Measurements from ENCODE around the gene RARB.

RARB gene

DNA sequence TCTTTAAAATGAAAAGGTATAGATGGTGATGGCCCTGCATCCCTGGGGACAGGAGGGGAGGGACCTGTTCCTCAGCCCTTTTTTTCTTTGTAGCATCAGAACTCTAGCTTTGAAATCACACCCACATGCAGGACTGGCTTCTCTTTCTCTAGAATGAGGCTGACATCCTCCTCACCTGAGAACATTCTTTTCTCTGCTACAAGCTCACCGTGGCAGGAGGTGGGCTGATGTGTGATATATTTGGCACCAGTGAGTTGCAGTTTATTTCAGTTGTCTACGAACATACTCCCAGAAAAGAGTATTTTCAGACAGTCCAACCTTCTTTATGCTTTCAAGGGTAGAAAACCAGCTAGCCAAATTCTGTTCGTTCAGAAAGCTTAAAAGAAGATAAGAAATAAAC, 43.6 kb upstream of the RARB start:
- no peak overlapping the region for H3K4me3 ChIP-seq (ENCODE audit: low read length)
- H3K27me3 ChIP-seq (ENCODE audit: low read depth, low read length): 0 out of 2 replicates have a peak, but pooled peaks cover 3% of the 10 kb centered on the region
- no peaks in the 10 kb centered on the region for H3K9me3 ChIP-seq (ENCODE audit: insufficient read depth, low read length)
- no peaks in the 10 kb centered on the region for H3K36me3 ChIP-seq (replicated peaks; ENCODE audit: low read depth, low read length)
- no peaks in the 10 kb centered on the region for H3K4me1 ChIP-seq (ENCODE audit: low read length)
- H3K79me2 ChIP-seq (ENCODE audit: low read length): no peaks in the 10 kb centered on the region
- no peak overlapping the region for H3K4me2 ChIP-seq (ENCODE audit: low read length)
- H2AFZ ChIP-seq (ENCODE audit: low read depth, low read length): no peak overlapping the region
- no peaks in the 10 kb centered on the region for H4K20me1 ChIP-seq (ENCODE audit: insufficient read depth, low read length)
- H3K27ac ChIP-seq (ENCODE audit: low read length): no peak overlapping the region
- H3K9ac ChIP-seq (ENCODE audit: low read length): no peak overlapping the region
- TF ChIP-seq EZH2phosphoT487 (IDR thresholded peaks at IDR 0.05; ENCODE audit: low read depth): no peak
- TF ChIP-seq, protein P1, sequence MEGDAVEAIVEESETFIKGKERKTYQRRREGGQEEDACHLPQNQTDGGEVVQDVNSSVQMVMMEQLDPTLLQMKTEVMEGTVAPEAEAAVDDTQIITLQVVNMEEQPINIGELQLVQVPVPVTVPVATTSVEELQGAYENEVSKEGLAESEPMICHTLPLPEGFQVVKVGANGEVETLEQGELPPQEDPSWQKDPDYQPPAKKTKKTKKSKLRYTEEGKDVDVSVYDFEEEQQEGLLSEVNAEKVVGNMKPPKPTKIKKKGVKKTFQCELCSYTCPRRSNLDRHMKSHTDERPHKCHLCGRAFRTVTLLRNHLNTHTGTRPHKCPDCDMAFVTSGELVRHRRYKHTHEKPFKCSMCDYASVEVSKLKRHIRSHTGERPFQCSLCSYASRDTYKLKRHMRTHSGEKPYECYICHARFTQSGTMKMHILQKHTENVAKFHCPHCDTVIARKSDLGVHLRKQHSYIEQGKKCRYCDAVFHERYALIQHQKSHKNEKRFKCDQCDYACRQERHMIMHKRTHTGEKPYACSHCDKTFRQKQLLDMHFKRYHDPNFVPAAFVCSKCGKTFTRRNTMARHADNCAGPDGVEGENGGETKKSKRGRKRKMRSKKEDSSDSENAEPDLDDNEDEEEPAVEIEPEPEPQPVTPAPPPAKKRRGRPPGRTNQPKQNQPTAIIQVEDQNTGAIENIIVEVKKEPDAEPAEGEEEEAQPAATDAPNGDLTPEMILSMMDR (IDR thresholded peaks at IDR 0.05; ENCODE audit: low read depth, low read length): no peak

DNA sequence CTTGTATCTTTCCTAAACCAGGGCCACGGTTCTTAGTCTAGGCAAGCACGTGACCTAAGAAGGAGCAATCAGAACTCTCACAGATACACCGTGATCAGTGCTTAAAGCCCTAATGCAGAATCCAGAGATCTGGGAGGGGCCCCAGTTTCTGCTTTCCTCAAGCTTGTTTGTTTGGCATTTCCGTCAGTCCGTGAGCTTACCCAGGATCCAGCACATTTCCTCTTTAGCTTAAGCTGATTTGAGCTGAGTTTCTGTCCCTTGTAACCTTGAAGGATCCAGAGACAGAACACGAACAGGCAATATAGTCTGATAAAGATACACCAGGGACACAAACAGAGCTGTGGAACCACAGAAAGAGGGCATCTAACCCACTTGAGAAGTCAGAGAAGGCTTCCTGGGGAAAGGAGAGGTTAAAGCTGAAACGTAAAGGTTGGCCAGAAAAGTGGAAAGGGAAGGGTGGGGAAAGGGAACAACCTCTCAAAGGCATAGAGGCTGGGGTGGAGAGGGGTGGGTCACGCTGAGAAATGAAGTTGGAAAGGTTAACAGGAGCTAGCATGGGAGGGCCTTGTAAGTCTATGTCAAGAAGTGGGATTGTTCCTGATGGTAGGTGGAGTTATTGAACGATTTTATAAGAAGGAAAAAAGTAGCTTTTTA, 42.1 kb upstream of the RARB start:
- H4K20me1 ChIP-seq (ENCODE audit: insufficient read depth, low read length): no peaks in the 10 kb centered on the region
- no peaks in the 10 kb centered on the region for H3K36me3 ChIP-seq (replicated peaks; ENCODE audit: low read depth, low read length)
- H3K4me2 ChIP-seq (ENCODE audit: low read length): no peak overlapping the region
- no peaks in the 10 kb centered on the region for H3K9me3 ChIP-seq (ENCODE audit: insufficient read depth, low read length)
- H3K4me1 ChIP-seq (ENCODE audit: low read length): no peaks in the 10 kb centered on the region
- no peak overlapping the region for H3K27ac ChIP-seq (ENCODE audit: low read length)
- H2AFZ ChIP-seq (ENCODE audit: low read depth, low read length): no peak overlapping the region
- H3K4me3 ChIP-seq (ENCODE audit: low read length): no peak overlapping the region
- H3K9ac ChIP-seq (ENCODE audit: low read length): no peak overlapping the region
- no peaks in the 10 kb centered on the region for H3K27me3 ChIP-seq (ENCODE audit: low read depth, low read length)
- no peaks in the 10 kb centered on the region for H3K79me2 ChIP-seq (ENCODE audit: low read length)
- TF ChIP-seq, protein P1 (IDR thresholded peaks at IDR 0.05; ENCODE audit: low read depth, low read length): no peak
- no peak for TF ChIP-seq EZH2phosphoT487 (IDR thresholded peaks at IDR 0.05; ENCODE audit: low read depth)

DNA sequence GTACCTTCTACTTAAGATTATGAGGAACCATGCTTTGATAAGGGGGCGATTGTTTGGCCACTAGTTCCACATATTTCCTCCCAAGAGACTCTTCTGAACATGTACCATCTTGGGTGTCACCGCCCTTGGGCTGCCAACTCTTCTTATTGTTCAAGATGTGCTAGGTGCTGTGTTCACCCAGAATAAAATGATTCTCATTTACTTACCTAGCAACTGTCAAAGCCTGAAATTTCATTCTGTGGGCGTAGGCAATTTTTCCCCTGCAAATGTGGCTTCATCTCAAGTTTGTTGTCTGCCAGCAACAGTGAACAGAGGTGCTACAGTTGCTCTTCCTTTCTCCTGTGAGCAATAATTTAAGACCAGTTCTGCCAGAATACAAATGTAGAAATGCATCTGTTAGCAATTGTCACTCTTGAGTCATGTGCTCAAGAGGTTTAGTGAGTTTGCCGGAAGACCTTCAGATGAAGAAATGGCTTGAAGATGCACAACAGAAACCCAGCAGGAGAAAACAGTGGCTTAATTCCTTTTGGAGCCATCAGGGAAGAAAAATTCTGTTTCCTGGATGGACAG, 41.3 kb upstream of the RARB start:
- Histone ChIP-seq H3K36me3 (replicated peaks; ENCODE audit: low read depth, low read length) (no peaks in the 10 kb centered on the region), H3K4me1 (ENCODE audit: low read length) (no peaks in the 10 kb centered on the region), H3K4me3 (ENCODE audit: low read length) (no peak overlapping the region), H3K27me3 (ENCODE audit: low read depth, low read length) (no peaks in the 10 kb centered on the region), H3K27ac (ENCODE audit: low read length) (no peak overlapping the region), H4K20me1 (ENCODE audit: insufficient read depth, low read length) (no peaks in the 10 kb centered on the region), H3K79me2 (ENCODE audit: low read length) (no peaks in the 10 kb centered on the region), H3K9ac (ENCODE audit: low read length) (no peak overlapping the region), H3K4me2 (ENCODE audit: low read length) (no peak overlapping the region), H3K9me3 (ENCODE audit: insufficient read depth, low read length) (no peaks in the 10 kb centered on the region), H2AFZ (ENCODE audit: low read depth, low read length) (no peak overlapping the region)
- TF ChIP-seq, protein P1 (IDR thresholded peaks at IDR 0.05; ENCODE audit: low read depth, low read length): no peak
- TF ChIP-seq EZH2phosphoT487 (IDR thresholded peaks at IDR 0.05; ENCODE audit: low read depth): no peak

DNA sequence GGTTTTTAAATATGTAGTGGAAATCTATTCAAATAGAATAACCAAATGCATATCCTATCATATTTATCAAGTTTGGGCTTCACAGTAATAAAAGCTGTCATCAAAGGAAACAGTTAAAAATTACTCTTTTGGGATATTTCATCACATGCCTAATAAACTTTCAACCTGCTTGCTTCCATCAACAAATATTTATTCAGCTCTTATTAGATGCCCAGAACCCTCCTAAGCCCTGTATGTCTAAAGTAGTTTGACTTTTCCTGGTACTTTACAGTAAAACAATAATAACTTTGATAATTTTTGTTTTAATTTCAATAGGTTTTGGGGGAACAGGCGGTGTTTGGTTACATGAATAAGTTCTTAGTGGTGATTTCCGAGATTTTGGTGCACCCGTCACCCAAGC, 37.5 kb upstream of the RARB start:
- Histone ChIP-seq H3K36me3 (replicated peaks; ENCODE audit: low read depth, low read length) (no peaks in the 10 kb centered on the region), H3K9me3 (ENCODE audit: insufficient read depth, low read length) (no peaks in the 10 kb centered on the region), H3K4me1 (ENCODE audit: low read length) (no peaks in the 10 kb centered on the region), H3K4me2 (ENCODE audit: low read length) (no peak overlapping the region), H3K4me3 (ENCODE audit: low read length) (no peak overlapping the region), H4K20me1 (ENCODE audit: insufficient read depth, low read length) (no peaks in the 10 kb centered on the region), H3K27me3 (ENCODE audit: low read depth, low read length) (no peaks in the 10 kb centered on the region), H3K79me2 (ENCODE audit: low read length) (no peaks in the 10 kb centered on the region), H2AFZ (ENCODE audit: low read depth, low read length) (no peak overlapping the region), H3K27ac (ENCODE audit: low read length) (no peak overlapping the region), H3K9ac (ENCODE audit: low read length) (no peak overlapping the region)
- TF ChIP-seq EZH2phosphoT487 (IDR thresholded peaks at IDR 0.05; ENCODE audit: low read depth): no peak
- TF ChIP-seq, protein P1 (IDR thresholded peaks at IDR 0.05; ENCODE audit: low read depth, low read length): no peak
